HG02623 (cell line): Measurements from ENCODE around the gene TAL1.
"Not testable (repeated sequence)": the region's sequence is repeated elsewhere in the genome, so short reads cannot be mapped to it uniquely, and the experiment has no call there.

Experiments
- ATAC-seq: cut with Tn5 transposase; IDR thresholded peaks from one replicate; pipeline ENCODE4 v1.9.1; 2021; ENCODE audit warnings: moderate library complexity; ENCODE audit not compliant: unreplicated experiment

TAL1 gene

GRCh38 chr1:47213230-47213963 is 18.6 kb downstream of the TAL1 start:
- no peak for ATAC-seq

GRCh38 chr1:47212636-47213229 is 19.3 kb downstream of the TAL1 start:
- ATAC-seq: no peak

- no peak for ATAC-seq
These were observed 20.2 kb downstream of the TAL1 start for GRCh38 chr1:47211796-47212269.

- no peak for ATAC-seq
These were observed 21.4 kb downstream of the TAL1 start for GRCh38 chr1:47210666-47211065.

GRCh38 chr1:47209725-47210325 is 22.2 kb downstream of the TAL1 start:
- ATAC-seq: peak; percentile 55

GRCh38 chr1:47209091-47209490 is 22.9 kb downstream of the TAL1 start:
- ATAC-seq: no peak

- ATAC-seq: no peak
These were observed 23.6 kb downstream of the TAL1 start for GRCh38 chr1:47208374-47208850.

- no peak for ATAC-seq
These were observed 24.1 kb downstream of the TAL1 start for GRCh38 chr1:47207803-47208373.

- no peak for ATAC-seq
These were observed 26.1 kb downstream of the TAL1 start for GRCh38 chr1:47205918-47206317.

- ATAC-seq: not testable (repeated sequence)
These were observed 28.5 kb downstream of the TAL1 start for GRCh38 chr1:47203504-47203903.

GRCh38 chr1:47201179-47201578 is 30.8 kb downstream of the TAL1 start:
- ATAC-seq: no peak

GRCh38 chr1:47198214-47198613 is 33.8 kb downstream of the TAL1 start:
- no peak for ATAC-seq

GRCh38 chr1:47196622-47197021 is 35.4 kb downstream of the TAL1 start:
- ATAC-seq: no peak

- not testable (repeated sequence) for ATAC-seq
These were observed 36.0 kb downstream of the TAL1 start for GRCh38 chr1:47195981-47196380.

- no peak for ATAC-seq
These were observed 37.7 kb downstream of the TAL1 start for GRCh38 chr1:47194311-47194710.

- ATAC-seq: not testable (repeated sequence)
These were observed 38.5 kb downstream of the TAL1 start for GRCh38 chr1:47193496-47193895.

- peak; percentile 64 for ATAC-seq
These were observed 39.3 kb downstream of the TAL1 start for GRCh38 chr1:47192458-47193384.

GRCh38 chr1:47191940-47192457 is 40.0 kb downstream of the TAL1 start:
- no peak for ATAC-seq

GRCh38 chr1:47190857-47191256 is 41.2 kb downstream of the TAL1 start:
- ATAC-seq: no peak

GRCh38 chr1:47190509-47190855 is 41.5 kb downstream of the TAL1 start:
- no peak for ATAC-seq
